ENCODE measurements around the gene PDE4D.
"Not testable (repeated sequence)": the region's sequence is repeated elsewhere in the genome, so short reads cannot be mapped to it uniquely, and the experiment has no call there.

The PDE4D gene

DNA sequence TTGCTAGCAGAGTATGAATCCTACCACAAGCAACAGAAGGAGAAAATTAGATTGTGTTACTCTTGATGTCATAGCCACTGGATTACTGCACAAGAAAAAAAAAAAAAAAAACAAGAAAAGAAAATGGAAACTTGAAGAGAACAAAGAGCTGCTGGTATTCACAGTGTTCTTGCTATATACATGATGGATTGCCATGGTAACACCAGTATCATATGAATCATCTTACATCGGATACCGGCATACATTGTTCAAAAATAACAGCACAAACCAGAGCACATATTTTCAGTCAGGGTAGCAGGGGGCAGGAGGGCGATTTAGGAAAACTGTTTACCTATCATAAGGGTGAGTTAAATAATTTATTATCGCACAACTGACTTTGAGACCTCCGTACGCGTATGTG, 472.9 kb downstream of the PDE4D start:
- Histone ChIP-seq H3K4me1 (ENCODE audit: insufficient read depth, insufficient read length) (peaks cover 2% of the 10 kb centered on the region), H3K9me3 (ENCODE audit: insufficient read depth, low read length) (no peaks in the 10 kb centered on the region), H3K9ac (ENCODE audit: insufficient read length, low read depth) (no peak overlapping the region)

GRCh38 chr5:59418808-59419207, 474.7 kb downstream of the PDE4D start:
- DNase-seq (ENCODE audit: low read depth, low spot score): no peak
- Histone ChIP-seq H3K36me3 (ENCODE audit: insufficient read depth, insufficient read length, low read length) (no peaks in the 10 kb centered on the region), H3K27me3 (ENCODE audit: insufficient read depth, insufficient read length) (no peaks in the 10 kb centered on the region), H3K4me3 (ENCODE audit: insufficient read length, low read depth) (no peak overlapping the region), H3K9ac (ENCODE audit: insufficient read length, low read depth) (no peak overlapping the region), H3K4me1 (ENCODE audit: insufficient read depth, insufficient read length) (peaks cover 2% of the 10 kb centered on the region), H3K9me3 (ENCODE audit: insufficient read depth, low read length) (no peaks in the 10 kb centered on the region)
- no peak for TF ChIP-seq ZNF274 (IDR thresholded peaks at IDR 0.05; ENCODE audit: low read depth, low read length)
- no peak for TF ChIP-seq SUZ12 (IDR thresholded peaks at IDR 0.05; ENCODE audit: extremely low read depth, insufficient read depth, insufficient read length)
- no peak for TF ChIP-seq YY1 (IDR thresholded peaks at IDR 0.05; ENCODE audit: insufficient read depth, insufficient read length)

More for the DNA sequence above, 472.9 kb downstream of the PDE4D start:
- no peak overlapping the region for H3K4me3 ChIP-seq (ENCODE audit: insufficient read length, low read depth)
- DNase-seq (ENCODE audit: low read depth, low spot score): no peak
- TF ChIP-seq SUZ12 (IDR thresholded peaks at IDR 0.05; ENCODE audit: extremely low read depth, insufficient read depth, insufficient read length): no peak
- TF ChIP-seq ZNF274 (IDR thresholded peaks at IDR 0.05; ENCODE audit: low read depth, low read length): no peak
- TF ChIP-seq YY1 (IDR thresholded peaks at IDR 0.05; ENCODE audit: insufficient read depth, insufficient read length): no peak
- no peaks in the 10 kb centered on the region for H3K27me3 ChIP-seq (ENCODE audit: insufficient read depth, insufficient read length)
- H3K36me3 ChIP-seq (ENCODE audit: insufficient read depth, insufficient read length, low read length): no peaks in the 10 kb centered on the region

DNA sequence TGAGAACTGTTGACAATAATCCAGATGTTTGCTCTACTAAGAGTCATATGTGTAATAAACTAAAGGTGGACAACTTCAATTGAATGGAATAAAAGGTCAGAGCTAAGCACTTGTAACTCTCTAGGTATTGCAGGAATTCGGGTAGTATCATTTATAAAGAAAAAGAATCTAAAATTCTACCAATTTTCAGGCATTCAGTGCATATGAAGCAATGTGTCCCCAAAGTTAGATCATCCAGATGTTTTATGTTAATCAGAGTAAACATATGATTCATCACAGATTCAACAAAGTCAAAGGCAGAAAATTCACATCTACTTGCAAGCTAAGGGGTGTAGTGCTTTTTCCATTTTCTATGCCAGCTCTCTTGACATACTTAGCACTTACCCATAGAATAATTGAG, 477.1 kb downstream of the PDE4D start:
- Histone ChIP-seq H3K27me3 (ENCODE audit: insufficient read depth, insufficient read length) (no peaks in the 10 kb centered on the region), H3K36me3 (ENCODE audit: insufficient read depth, insufficient read length, low read length) (no peaks in the 10 kb centered on the region), H3K9ac (ENCODE audit: insufficient read length, low read depth) (no peak overlapping the region), H3K4me3 (ENCODE audit: insufficient read length, low read depth) (no peak overlapping the region), H3K9me3 (ENCODE audit: insufficient read depth, low read length) (peaks cover 7% of the 10 kb centered on the region; the same call in 1 of the 2 replicates), H3K4me1 (ENCODE audit: insufficient read depth, insufficient read length) (no peaks in the 10 kb centered on the region)
- TF ChIP-seq ZNF274 (IDR thresholded peaks at IDR 0.05; ENCODE audit: low read depth, low read length): no peak
- no peak for TF ChIP-seq SUZ12 (IDR thresholded peaks at IDR 0.05; ENCODE audit: extremely low read depth, insufficient read depth, insufficient read length)
- no peak for TF ChIP-seq YY1 (IDR thresholded peaks at IDR 0.05; ENCODE audit: insufficient read depth, insufficient read length)
- no peak for DNase-seq (ENCODE audit: low read depth, low spot score)

- no peak for DNase-seq (ENCODE audit: low read depth, low spot score)
- no peak overlapping the region for H3K4me3 ChIP-seq (ENCODE audit: insufficient read length, low read depth)
- no peaks in the 10 kb centered on the region for H3K27me3 ChIP-seq (ENCODE audit: insufficient read depth, insufficient read length)
- no peaks in the 10 kb centered on the region for H3K36me3 ChIP-seq (ENCODE audit: insufficient read depth, insufficient read length, low read length)
- peaks cover 11% of the 10 kb centered on the region; the same call in 1 of the 2 replicates for H3K9me3 ChIP-seq (ENCODE audit: insufficient read depth, low read length)
- no peaks in the 10 kb centered on the region for H3K4me1 ChIP-seq (ENCODE audit: insufficient read depth, insufficient read length)
- TF ChIP-seq YY1 (IDR thresholded peaks at IDR 0.05; ENCODE audit: insufficient read depth, insufficient read length) (no peak), SUZ12 (IDR thresholded peaks at IDR 0.05; ENCODE audit: extremely low read depth, insufficient read depth, insufficient read length) (no peak), ZNF274 (IDR thresholded peaks at IDR 0.05; ENCODE audit: low read depth, low read length) (no peak)
- H3K9ac ChIP-seq (ENCODE audit: insufficient read length, low read depth): no peak overlapping the region
Observed at GRCh38 chr5:59416026-59416425, 477.5 kb downstream of the PDE4D start.

GRCh38 chr5:59412428-59412827, 481.1 kb downstream of the PDE4D start:
- no peak for DNase-seq (ENCODE audit: low read depth, low spot score)
- no peak overlapping the region for H3K4me3 ChIP-seq (ENCODE audit: insufficient read length, low read depth)
- no peak overlapping the region for H3K9ac ChIP-seq (ENCODE audit: insufficient read length, low read depth)
- peaks cover 30% of the 10 kb centered on the region; the same call in 1 of the 2 replicates for H3K9me3 ChIP-seq (ENCODE audit: insufficient read depth, low read length)
- no peaks in the 10 kb centered on the region for H3K36me3 ChIP-seq (ENCODE audit: insufficient read depth, insufficient read length, low read length)
- no peaks in the 10 kb centered on the region for H3K27me3 ChIP-seq (ENCODE audit: insufficient read depth, insufficient read length)
- H3K4me1 ChIP-seq (ENCODE audit: insufficient read depth, insufficient read length): no peaks in the 10 kb centered on the region
- no peak for TF ChIP-seq YY1 (IDR thresholded peaks at IDR 0.05; ENCODE audit: insufficient read depth, insufficient read length)
- TF ChIP-seq SUZ12 (IDR thresholded peaks at IDR 0.05; ENCODE audit: extremely low read depth, insufficient read depth, insufficient read length): no peak
- TF ChIP-seq ZNF274 (IDR thresholded peaks at IDR 0.05; ENCODE audit: low read depth, low read length): no peak

GRCh38 chr5:59408997-59409396, 484.5 kb downstream of the PDE4D start:
- H3K9ac ChIP-seq (ENCODE audit: insufficient read length, low read depth); H3K4me3 ChIP-seq (ENCODE audit: insufficient read length, low read depth); H3K27me3 ChIP-seq (ENCODE audit: insufficient read depth, insufficient read length); H3K36me3 ChIP-seq (ENCODE audit: insufficient read depth, insufficient read length, low read length); H3K4me1 ChIP-seq (ENCODE audit: insufficient read depth, insufficient read length); DNase-seq (ENCODE audit: low read depth, low spot score): not testable (repeated sequence)
- peaks cover 41% of the 10 kb centered on the region; the same call in 1 of the 2 replicates for H3K9me3 ChIP-seq (ENCODE audit: insufficient read depth, low read length)

- Histone ChIP-seq H3K4me3 (ENCODE audit: insufficient read length, low read depth) (no peak overlapping the region), H3K27me3 (ENCODE audit: insufficient read depth, insufficient read length) (no peaks in the 10 kb centered on the region), H3K9ac (ENCODE audit: insufficient read length, low read depth) (no peak overlapping the region), H3K36me3 (ENCODE audit: insufficient read depth, insufficient read length, low read length) (no peaks in the 10 kb centered on the region), H3K4me1 (ENCODE audit: insufficient read depth, insufficient read length) (no peaks in the 10 kb centered on the region), H3K9me3 (ENCODE audit: insufficient read depth, low read length) (peaks cover 45% of the 10 kb centered on the region; the same call in 1 of the 2 replicates)
- TF ChIP-seq YY1 (IDR thresholded peaks at IDR 0.05; ENCODE audit: insufficient read depth, insufficient read length) (no peak), ZNF274 (IDR thresholded peaks at IDR 0.05; ENCODE audit: low read depth, low read length) (no peak), SUZ12 (IDR thresholded peaks at IDR 0.05; ENCODE audit: extremely low read depth, insufficient read depth, insufficient read length) (no peak)
- DNase-seq (ENCODE audit: low read depth, low spot score): no peak
Observed at GRCh38 chr5:59407967-59408366, 485.6 kb downstream of the PDE4D start.

DNA sequence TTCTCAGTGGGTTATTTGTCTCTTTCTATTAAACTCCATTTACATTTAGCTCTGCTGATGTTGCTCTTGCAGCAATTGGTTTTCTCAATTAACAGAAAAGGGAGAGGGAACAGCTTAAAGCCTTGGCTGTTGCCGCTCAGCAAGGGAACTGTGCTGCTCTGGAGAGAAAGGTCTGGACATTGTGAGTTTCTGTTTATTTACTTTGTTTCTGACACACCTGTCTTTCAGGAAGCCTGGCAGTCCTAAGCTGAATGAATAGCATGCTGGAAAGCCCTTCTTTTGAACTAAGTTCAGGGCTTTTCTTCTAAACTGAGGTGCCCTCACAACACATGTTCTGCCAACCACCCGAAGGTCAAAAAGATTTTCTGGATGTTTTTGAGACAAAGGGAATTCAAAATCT, 491.9 kb downstream of the PDE4D start:
- TF ChIP-seq SUZ12 (IDR thresholded peaks at IDR 0.05; ENCODE audit: extremely low read depth, insufficient read depth, insufficient read length) (no peak), YY1 (IDR thresholded peaks at IDR 0.05; ENCODE audit: insufficient read depth, insufficient read length) (no peak), ZNF274 (IDR thresholded peaks at IDR 0.05; ENCODE audit: low read depth, low read length) (no peak)
- H3K27me3 ChIP-seq (ENCODE audit: insufficient read depth, insufficient read length): no peaks in the 10 kb centered on the region
- no peak overlapping the region for H3K9ac ChIP-seq (ENCODE audit: insufficient read length, low read depth)
- DNase-seq (ENCODE audit: low read depth, low spot score): no peak
- H3K9me3 ChIP-seq (ENCODE audit: insufficient read depth, low read length): peaks cover 8% of the 10 kb centered on the region; the same call in 1 of the 2 replicates
- no peaks in the 10 kb centered on the region for H3K4me1 ChIP-seq (ENCODE audit: insufficient read depth, insufficient read length)
- H3K4me3 ChIP-seq (ENCODE audit: insufficient read length, low read depth): no peak overlapping the region
- no peaks in the 10 kb centered on the region for H3K36me3 ChIP-seq (ENCODE audit: insufficient read depth, insufficient read length, low read length)

DNA sequence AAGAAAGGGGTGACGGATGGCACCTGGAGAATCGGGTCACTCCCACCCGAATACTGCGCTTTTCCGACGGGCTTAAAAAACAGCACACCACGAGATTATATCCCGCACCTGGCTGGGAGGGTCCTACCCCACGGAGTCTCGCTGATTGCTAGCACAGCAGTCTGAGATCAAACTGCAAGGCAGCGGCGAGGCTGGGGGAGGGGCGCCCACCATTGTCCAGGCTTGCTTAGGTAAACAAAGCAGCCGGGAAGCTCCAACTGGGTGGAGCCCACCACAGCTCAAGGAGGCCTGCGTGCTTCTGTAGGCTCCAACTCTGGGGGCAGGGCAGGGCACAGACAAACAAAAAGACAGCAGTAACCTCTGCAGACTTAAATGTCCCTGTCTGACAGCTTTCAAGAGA, 498.6 kb downstream of the PDE4D start:
- DNase-seq (ENCODE audit: low read depth, low spot score); H3K9ac ChIP-seq (ENCODE audit: insufficient read length, low read depth); H3K27me3 ChIP-seq (ENCODE audit: insufficient read depth, insufficient read length); H3K36me3 ChIP-seq (ENCODE audit: insufficient read depth, insufficient read length, low read length); H3K9me3 ChIP-seq (ENCODE audit: insufficient read depth, low read length); H3K4me3 ChIP-seq (ENCODE audit: insufficient read length, low read depth); H3K4me1 ChIP-seq (ENCODE audit: insufficient read depth, insufficient read length): not testable (repeated sequence)

All from NT2/D1 (cell line).